OCI-LY3 (cell line): Measurements from ENCODE around the gene CPNE2.
A peak's percentile ranks its signal among the peaks of the same experiment; 100 is the strongest.
"Not testable (repeated sequence)": the region's sequence is repeated elsewhere in the genome, so short reads cannot be mapped to it uniquely, and the experiment has no call there.

Experiments
- H2AFZ ChIP-seq: fragments of 200-600, 300-600 bp; shearing (Covaris generic); 2 replicates; pipeline ENCODE4 v1.6.0; 2014; ENCODE audit warnings: antibody characterized with exemption, low read depth, low read length
- H3K27ac ChIP-seq: fragments of 200-600, 300-600 bp; sonication (generic); 2 replicates; pipeline ENCODE4 v1.5.1; 2014; ENCODE audit warnings: mild to moderate bottlenecking, low read length, moderate library complexity, mixed read lengths
- H3K27me3 ChIP-seq: fragments of 200-600, 300-600 bp; sonication (generic); 2 replicates; pipeline ENCODE4 v1.6.1; 2014; ENCODE audit warnings: low read depth, low read length, mixed read lengths
- H3K36me3 ChIP-seq: fragments of 200-600, 300-600 bp; sonication (generic); replicated peaks from 2 replicates; pipeline ENCODE3; 2014; ENCODE audit warnings: low read depth, low read length, mixed read lengths
- H3K4me1 ChIP-seq: fragments of 300-600, 200-600 bp; sonication (generic); 2 replicates; pipeline ENCODE4 v1.6.1; 2014; ENCODE audit warnings: low read length, mixed read lengths
- H3K4me2 ChIP-seq: fragments of 200-600, 300-600 bp; sonication (generic); 2 replicates; pipeline ENCODE4 v1.6.1; 2014; ENCODE audit warnings: low read length, mixed read lengths
- H3K4me3 ChIP-seq: fragments of 300-600, 200-600 bp; sonication (generic); 2 replicates; pipeline ENCODE4 v1.5.1; 2014; ENCODE audit warnings: antibody characterized with exemption, mild to moderate bottlenecking, low read length, moderate library complexity
- H3K79me2 ChIP-seq: fragments of 300-600, 200-600 bp; shearing (Covaris generic); 2 replicates; pipeline ENCODE4 v1.6.1; 2014; ENCODE audit warnings: mild to moderate bottlenecking, low read length, mixed read lengths
- H3K9ac ChIP-seq: fragments of 300-600, 200-600 bp; shearing (Covaris generic); 2 replicates; pipeline ENCODE4 v1.6.0; 2014; ENCODE audit warnings: mild to moderate bottlenecking, low read length, moderate library complexity
- H3K9me3 ChIP-seq: fragments of 200-600, 300-600 bp; shearing (Covaris generic); 2 replicates; pipeline ENCODE4 v1.6.1; 2014; ENCODE audit warnings: low read length, mixed read lengths; ENCODE audit not compliant: insufficient read depth
- H4K20me1 ChIP-seq: fragments of 200-600, 300-600 bp; sonication (generic); 2 replicates; pipeline ENCODE4 v1.6.1; 2016; ENCODE audit warnings: low read length, mixed read lengths; ENCODE audit not compliant: insufficient read depth
- EZH2phosphoT487 ChIP-seq: fragments of 200-600 bp; shearing (Covaris generic); IDR thresholded peaks from 2 replicates; pipeline ENCODE4 v1.6.1; 2018; ENCODE audit warnings: antibody characterized with exemption, mixed run types, low read depth
- TF ChIP-seq, protein P1 (sequence below): fragments of 200-600, 300-600 bp; sonication (generic); IDR thresholded peaks from 2 replicates; pipeline ENCODE4 v1.5.1; 2014; ENCODE audit warnings: antibody characterized with exemption, low read length, low read depth

Gene CPNE2

GRCh38 chr16:57098188-57098841 lies 5.9 kb downstream of the CPNE2 start:
- Histone ChIP-seq H3K27ac (no peak overlapping the region), H3K4me2 (no peak overlapping the region), H3K4me3 (no peak overlapping the region), H3K9me3 (no peaks in the 10 kb centered on the region), H3K36me3 (no peaks in the 10 kb centered on the region), H4K20me1 (no peaks in the 10 kb centered on the region), H2AFZ (no peak overlapping the region), H3K4me1 (peaks cover 2% of the 10 kb centered on the region), H3K9ac (no peak overlapping the region), H3K79me2 (no peaks in the 10 kb centered on the region), H3K27me3 (peaks cover 6% of the 10 kb centered on the region; the same call in 1 of the 2 replicates)
- no peak for TF ChIP-seq EZH2phosphoT487
- TF ChIP-seq, protein P1, sequence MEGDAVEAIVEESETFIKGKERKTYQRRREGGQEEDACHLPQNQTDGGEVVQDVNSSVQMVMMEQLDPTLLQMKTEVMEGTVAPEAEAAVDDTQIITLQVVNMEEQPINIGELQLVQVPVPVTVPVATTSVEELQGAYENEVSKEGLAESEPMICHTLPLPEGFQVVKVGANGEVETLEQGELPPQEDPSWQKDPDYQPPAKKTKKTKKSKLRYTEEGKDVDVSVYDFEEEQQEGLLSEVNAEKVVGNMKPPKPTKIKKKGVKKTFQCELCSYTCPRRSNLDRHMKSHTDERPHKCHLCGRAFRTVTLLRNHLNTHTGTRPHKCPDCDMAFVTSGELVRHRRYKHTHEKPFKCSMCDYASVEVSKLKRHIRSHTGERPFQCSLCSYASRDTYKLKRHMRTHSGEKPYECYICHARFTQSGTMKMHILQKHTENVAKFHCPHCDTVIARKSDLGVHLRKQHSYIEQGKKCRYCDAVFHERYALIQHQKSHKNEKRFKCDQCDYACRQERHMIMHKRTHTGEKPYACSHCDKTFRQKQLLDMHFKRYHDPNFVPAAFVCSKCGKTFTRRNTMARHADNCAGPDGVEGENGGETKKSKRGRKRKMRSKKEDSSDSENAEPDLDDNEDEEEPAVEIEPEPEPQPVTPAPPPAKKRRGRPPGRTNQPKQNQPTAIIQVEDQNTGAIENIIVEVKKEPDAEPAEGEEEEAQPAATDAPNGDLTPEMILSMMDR = 0 out of 2 replicates have a peak, but pooled peaks have one; percentile 4

DNA sequence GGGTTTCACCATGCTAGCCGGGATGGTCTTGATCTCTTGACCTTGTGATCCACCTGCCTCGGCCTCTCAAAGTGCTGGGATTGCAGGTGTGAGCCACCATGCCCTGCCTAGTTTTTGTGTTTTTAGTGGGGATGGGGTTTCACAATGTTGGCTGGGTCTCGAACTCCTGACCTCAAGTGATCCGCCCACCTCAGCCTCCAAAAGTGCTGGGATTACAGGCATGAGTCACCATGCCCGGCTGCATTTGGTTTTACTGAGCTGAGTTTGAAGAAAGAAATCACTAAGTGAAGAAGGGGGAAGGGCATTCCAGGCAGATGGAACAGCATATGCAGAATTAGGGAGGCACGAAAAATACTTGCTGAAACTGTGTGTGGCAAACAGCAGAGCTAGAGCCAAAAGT lies 7.6 kb downstream of the CPNE2 start:
- H3K79me2 ChIP-seq, H2AFZ ChIP-seq, H3K27ac ChIP-seq, H3K4me2 ChIP-seq, H3K9me3 ChIP-seq, H3K27me3 ChIP-seq, H3K4me3 ChIP-seq, H4K20me1 ChIP-seq, H3K9ac ChIP-seq, H3K36me3 ChIP-seq, H3K4me1 ChIP-seq: not testable (repeated sequence)

GRCh38 chr16:57100445-57100844 lies 8.1 kb downstream of the CPNE2 start:
- H3K4me1 ChIP-seq = peaks cover 8% of the 10 kb centered on the region; the same call in 1 of the 2 replicates
- H3K4me3 ChIP-seq = no peak overlapping the region
- H3K36me3 ChIP-seq = no peaks in the 10 kb centered on the region
- no peaks in the 10 kb centered on the region for H4K20me1 ChIP-seq
- no peaks in the 10 kb centered on the region for H3K9me3 ChIP-seq
- no peak overlapping the region for H3K9ac ChIP-seq
- no peaks in the 10 kb centered on the region for H3K79me2 ChIP-seq
- TF ChIP-seq, protein P1 = no peak
- no peak for TF ChIP-seq EZH2phosphoT487
- no peak overlapping the region for H3K4me2 ChIP-seq
- no peak overlapping the region for H3K27ac ChIP-seq
- H3K27me3 ChIP-seq = no peaks in the 10 kb centered on the region
- no peak overlapping the region for H2AFZ ChIP-seq

DNA sequence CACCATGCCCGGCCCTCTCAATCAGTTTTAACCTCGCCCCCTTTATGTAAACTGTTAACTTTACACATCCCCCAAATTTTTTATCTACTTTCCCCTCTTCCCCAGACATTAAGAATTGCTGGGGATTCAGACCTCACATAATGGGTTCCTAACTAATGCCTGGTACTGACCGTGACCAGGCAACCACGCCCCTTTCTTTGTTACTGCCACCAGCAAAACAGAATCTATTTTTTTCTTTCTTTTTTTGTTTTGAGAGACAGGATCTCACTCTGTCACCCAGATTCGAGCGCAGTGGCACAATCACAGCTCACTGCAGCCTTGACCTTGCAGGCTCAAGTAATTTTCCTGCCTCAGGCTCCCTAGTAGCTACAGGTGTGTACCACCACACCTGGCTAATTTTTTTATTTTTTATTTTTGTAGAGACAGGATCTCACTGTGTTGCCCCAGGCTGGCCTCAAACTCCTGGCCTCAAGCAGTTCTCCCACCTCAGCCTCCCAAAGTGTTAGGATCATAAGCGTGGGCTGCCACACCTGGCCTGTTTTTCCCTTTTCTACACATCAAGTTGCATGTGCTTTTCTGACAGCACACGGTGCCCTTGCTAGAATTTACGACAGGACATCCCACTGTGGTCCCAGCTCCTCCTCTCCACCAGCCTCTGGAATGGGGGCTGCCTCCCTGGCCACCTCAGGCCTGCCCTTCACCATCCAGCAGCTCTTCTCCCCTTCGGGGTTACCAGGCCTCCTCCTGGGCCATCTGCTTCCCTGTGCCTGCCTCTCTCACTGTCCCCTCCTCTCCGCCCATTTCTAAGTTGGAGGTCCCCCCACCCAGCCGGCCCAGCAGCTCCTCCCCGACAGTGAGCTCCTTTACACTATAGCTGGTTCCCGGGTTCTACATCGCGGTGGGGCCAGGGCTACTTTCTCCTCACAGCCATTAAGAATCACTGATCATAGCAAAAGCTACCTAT lies 10.8 kb downstream of the CPNE2 start:
- no peaks in the 10 kb centered on the region for H3K79me2 ChIP-seq
- no peaks in the 10 kb centered on the region for H3K9me3 ChIP-seq
- H4K20me1 ChIP-seq = no peaks in the 10 kb centered on the region
- H3K4me2 ChIP-seq = no peak overlapping the region
- H3K4me1 ChIP-seq = peaks cover 35% of the 10 kb centered on the region
- H3K4me3 ChIP-seq = no peak overlapping the region
- H3K9ac ChIP-seq = no peak overlapping the region
- TF ChIP-seq, protein P1 = no peak
- TF ChIP-seq EZH2phosphoT487 = no peak
- H3K27me3 ChIP-seq = no peaks in the 10 kb centered on the region
- H2AFZ ChIP-seq = no peak overlapping the region
- no peak overlapping the region for H3K27ac ChIP-seq
- no peaks in the 10 kb centered on the region for H3K36me3 ChIP-seq
